MM.1S (cell line): ENCODE measurements around the gene PARPBP.

ENCODE experiments used
- EZH2 ChIP-seq: fragments of 300-600 bp; sonication (generic); optimal IDR thresholded peaks from 2 replicates; pipeline ENCODE3; 2017; ENCODE audit warnings: low read depth, mild to moderate bottlenecking, antibody characterized with exemption, low read length, mixed read lengths
- EZH2phosphoT487 ChIP-seq: fragments of 300-600 bp; sonication (generic); IDR thresholded peaks from 2 replicates; pipeline ENCODE4 v1.6.1; 2018; ENCODE audit warnings: antibody characterized with exemption, low read length
- TF ChIP-seq, protein P1 (sequence below): fragments of 300-600 bp; sonication (generic); IDR thresholded peaks from 2 replicates; pipeline ENCODE4 v1.5.1; 2016; ENCODE audit warnings: antibody characterized with exemption, low read length, mixed read lengths

DNA sequence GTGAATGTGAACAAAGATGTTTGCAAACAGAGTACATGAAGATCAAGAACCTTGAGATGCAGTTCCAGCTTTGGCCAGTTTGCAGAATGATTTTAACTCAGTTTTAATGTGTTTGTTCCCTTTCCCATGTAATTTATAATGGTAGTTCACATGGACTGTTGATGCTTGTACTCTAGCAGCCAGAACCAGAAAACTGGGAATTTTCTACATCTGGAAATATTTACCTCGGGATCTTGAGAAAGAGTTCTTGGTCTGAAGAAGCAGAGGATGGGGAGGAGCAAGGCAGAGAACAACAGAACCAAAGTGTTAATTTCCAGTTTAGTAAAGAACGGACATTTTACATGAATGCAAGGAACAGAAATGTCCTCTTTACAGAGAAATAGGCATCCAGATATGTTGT is 114.6 kb downstream of the PARPBP start:
- no peak for TF ChIP-seq EZH2
- TF ChIP-seq, protein P1, sequence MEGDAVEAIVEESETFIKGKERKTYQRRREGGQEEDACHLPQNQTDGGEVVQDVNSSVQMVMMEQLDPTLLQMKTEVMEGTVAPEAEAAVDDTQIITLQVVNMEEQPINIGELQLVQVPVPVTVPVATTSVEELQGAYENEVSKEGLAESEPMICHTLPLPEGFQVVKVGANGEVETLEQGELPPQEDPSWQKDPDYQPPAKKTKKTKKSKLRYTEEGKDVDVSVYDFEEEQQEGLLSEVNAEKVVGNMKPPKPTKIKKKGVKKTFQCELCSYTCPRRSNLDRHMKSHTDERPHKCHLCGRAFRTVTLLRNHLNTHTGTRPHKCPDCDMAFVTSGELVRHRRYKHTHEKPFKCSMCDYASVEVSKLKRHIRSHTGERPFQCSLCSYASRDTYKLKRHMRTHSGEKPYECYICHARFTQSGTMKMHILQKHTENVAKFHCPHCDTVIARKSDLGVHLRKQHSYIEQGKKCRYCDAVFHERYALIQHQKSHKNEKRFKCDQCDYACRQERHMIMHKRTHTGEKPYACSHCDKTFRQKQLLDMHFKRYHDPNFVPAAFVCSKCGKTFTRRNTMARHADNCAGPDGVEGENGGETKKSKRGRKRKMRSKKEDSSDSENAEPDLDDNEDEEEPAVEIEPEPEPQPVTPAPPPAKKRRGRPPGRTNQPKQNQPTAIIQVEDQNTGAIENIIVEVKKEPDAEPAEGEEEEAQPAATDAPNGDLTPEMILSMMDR = no peak
- TF ChIP-seq EZH2phosphoT487 = no peak
